Measurements from ENCODE around the gene SSC5D.

Gene SSC5D

GRCh38 chr19:55486971-55487923 is 989 bp upstream of the SSC5D start (continued):
- TF ChIP-seq, protein P1, sequence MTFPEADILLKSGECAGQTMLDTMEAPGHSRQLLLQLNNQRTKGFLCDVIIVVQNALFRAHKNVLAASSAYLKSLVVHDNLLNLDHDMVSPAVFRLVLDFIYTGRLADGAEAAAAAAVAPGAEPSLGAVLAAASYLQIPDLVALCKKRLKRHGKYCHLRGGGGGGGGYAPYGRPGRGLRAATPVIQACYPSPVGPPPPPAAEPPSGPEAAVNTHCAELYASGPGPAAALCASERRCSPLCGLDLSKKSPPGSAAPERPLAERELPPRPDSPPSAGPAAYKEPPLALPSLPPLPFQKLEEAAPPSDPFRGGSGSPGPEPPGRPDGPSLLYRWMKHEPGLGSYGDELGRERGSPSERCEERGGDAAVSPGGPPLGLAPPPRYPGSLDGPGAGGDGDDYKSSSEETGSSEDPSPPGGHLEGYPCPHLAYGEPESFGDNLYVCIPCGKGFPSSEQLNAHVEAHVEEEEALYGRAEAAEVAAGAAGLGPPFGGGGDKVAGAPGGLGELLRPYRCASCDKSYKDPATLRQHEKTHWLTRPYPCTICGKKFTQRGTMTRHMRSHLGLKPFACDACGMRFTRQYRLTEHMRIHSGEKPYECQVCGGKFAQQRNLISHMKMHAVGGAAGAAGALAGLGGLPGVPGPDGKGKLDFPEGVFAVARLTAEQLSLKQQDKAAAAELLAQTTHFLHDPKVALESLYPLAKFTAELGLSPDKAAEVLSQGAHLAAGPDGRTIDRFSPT (tag by site-specific recombination; IDR thresholded peaks at IDR 0.05) = peak; percentile 92
- TF ChIP-seq, protein P2, sequence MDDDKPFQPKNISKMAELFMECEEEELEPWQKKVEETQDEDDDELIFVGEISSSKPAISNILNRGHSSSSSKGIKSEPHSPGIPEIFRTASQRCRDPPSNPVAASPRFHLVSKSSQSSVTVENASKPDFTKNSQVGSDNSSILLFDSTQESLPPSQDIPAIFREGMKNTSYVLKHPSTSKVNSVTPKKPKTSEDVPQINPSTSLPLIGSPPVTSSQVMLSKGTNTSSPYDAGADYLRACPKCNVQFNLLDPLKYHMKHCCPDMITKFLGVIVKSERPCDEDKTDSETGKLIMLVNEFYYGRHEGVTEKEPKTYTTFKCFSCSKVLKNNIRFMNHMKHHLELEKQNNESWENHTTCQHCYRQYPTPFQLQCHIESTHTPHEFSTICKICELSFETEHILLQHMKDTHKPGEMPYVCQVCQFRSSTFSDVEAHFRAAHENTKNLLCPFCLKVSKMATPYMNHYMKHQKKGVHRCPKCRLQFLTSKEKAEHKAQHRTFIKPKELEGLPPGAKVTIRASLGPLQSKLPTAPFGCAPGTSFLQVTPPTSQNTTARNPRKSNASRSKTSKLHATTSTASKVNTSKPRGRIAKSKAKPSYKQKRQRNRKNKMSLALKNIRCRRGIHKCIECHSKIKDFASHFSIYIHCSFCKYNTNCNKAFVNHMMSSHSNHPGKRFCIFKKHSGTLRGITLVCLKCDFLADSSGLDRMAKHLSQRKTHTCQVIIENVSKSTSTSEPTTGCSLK (tag by site-specific recombination; IDR thresholded peaks at IDR 0.05) = no peak
- TF ChIP-seq ZIC2 (tag by site-specific recombination; IDR thresholded peaks at IDR 0.05) (peak; percentile 61), ZNF24 (tag by site-specific recombination; IDR thresholded peaks at IDR 0.05) (peak; percentile 50; the same call in 1 of the 2 replicates), ZNF660 (tag by site-specific recombination; IDR thresholded peaks at IDR 0.05) (peak; percentile 81), KLF8 (tag by site-specific recombination; IDR thresholded peaks at IDR 0.05) (peak; percentile 54; the same call in 1 of the 2 replicates)

DNA sequence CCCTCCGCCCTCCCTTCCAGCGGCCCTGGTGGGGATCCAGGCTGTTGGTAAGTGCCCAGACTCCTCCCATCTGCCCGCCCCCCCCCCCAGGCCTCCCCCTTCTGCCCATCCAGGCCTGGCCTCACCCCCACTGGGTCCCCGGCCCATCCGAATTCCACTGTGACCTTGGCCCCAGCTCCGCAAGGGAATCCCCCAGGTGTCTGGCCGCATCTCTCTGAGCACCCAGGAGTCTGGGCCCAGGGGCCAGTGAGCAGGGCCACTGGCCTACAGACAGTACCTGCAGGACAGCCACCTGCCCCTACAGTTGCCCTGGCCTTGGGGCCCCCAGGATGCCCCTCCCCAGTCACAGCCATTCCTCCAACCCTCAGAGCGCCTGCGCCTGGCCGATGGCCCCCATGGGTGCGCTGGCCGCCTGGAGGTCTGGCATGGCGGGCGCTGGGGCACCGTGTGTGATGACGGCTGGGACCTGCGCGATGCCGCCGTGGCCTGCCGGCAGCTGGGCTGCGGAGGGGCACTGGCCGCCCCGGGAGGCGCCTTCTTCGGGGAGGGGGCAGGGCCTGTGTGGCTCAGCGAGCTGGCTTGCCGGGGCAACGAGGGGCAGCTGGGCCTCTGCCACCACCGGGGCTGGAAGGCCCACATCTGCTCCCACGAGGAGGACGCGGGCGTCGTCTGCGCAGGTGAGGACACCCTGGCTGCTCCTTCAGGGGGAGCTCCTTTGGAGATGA is 912 bp downstream of the SSC5D start:
- POLR2A ChIA-PET = interaction anchor here (2.5 kb wide), 1 partner anchor 13 kb away, joined by 24 read pairs; the partner anchor contains the start of gene ZNF628
- Histone ChIP-seq H3K4me3 (ENCODE audit: low read depth, low read length) (no peak overlapping the region), H3K36me3 (ENCODE audit: control insufficient read depth in 2 of 2, insufficient read depth in 1 of 2, low read length in 2 of 2) (no peaks in the 10 kb centered on the region), H3K27ac (ENCODE audit: extremely low read depth, low read depth, low read length) (no peak overlapping the region), H3K9me3 (ENCODE audit: control insufficient read depth, insufficient read depth, low read depth, low read length) (no peaks in the 10 kb centered on the region), H3K4me1 (ENCODE audit: control insufficient read depth, insufficient read depth, low read length) (peaks cover 23% of the 10 kb centered on the region)
- CTCF ChIA-PET = interaction anchor here (1.1 to 4.4 kb wide), 3 partner anchors 15 to 165 kb away, joined by 8 to 28 read pairs (median 8); no protein-coding TSS in a partner anchor
- TF ChIP-seq PRDM2 (tag by site-specific recombination; IDR thresholded peaks at IDR 0.05; ENCODE audit: borderline replicate concordance) (no peak), HOXD13 (CRISPR knock-in tag; IDR thresholded peaks at IDR 0.05; ENCODE audit: borderline replicate concordance) (no peak)
- TF ChIP-seq, protein P3, sequence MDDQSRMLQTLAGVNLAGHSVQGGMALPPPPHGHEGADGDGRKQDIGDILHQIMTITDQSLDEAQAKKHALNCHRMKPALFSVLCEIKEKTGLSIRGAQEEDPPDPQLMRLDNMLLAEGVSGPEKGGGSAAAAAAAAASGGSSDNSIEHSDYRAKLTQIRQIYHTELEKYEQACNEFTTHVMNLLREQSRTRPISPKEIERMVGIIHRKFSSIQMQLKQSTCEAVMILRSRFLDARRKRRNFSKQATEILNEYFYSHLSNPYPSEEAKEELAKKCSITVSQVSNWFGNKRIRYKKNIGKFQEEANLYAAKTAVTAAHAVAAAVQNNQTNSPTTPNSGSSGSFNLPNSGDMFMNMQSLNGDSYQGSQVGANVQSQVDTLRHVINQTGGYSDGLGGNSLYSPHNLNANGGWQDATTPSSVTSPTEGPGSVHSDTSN (CRISPR knock-in tag; IDR thresholded peaks at IDR 0.05) = peak; percentile 36; the same call in 1 of the 2 replicates
